ENCODE results near the gene R3HDM2. TPM values are rescaled to one million over a fixed set of nuclear protein-coding genes. Genes with fewer than 3 reads are reported as not detected.

The R3HDM2 gene
- total RNA-seq, 1 experiment from 2014 or later, result 45.4 TPM

- intact Hi-C loops (cut with micrococcal nuclease), result no loop called here
- Histone ChIP-seq H3K4me1 (ENCODE audit: control insufficient read depth in 1 of 2, insufficient read depth in 2 of 2, low read length in 2 of 2) (peaks cover 3 to 4% of the 10 kb centered on the region in 2 experiments; a peak in 1 of 4 replicates), H3K27ac (ENCODE audit: low read depth, low read length) (no peak overlapping the region), H3K9ac (ENCODE audit: low read length) (no peak overlapping the region), H3K79me2 (ENCODE audit: insufficient read depth, low read length) (no peaks in the 10 kb centered on the region), H3K9me2 (ENCODE audit: insufficient read depth) (no peaks in the 10 kb centered on the region), H4K20me1 (ENCODE audit: insufficient read depth) (no peaks in the 10 kb centered on the region), H3K4me2 (ENCODE audit: low read length) (no peak overlapping the region), H3K27me3 (ENCODE audit: insufficient read depth, low read length) (no peaks in the 10 kb centered on the region), H3K4me3 (replicated peaks in 1 of 2; ENCODE audit: low read depth in 1 of 2, low read length in 2 of 2) (no peak overlapping the region), H3K36me3 (ENCODE audit: control insufficient read depth in 1 of 2, insufficient read depth in 2 of 2, low read length in 2 of 2) (peaks cover 8 to 12% of the 10 kb centered on the region in 2 experiments; a peak in 2 of 4 replicates), H2AFZ (ENCODE audit: low read depth, low read length, poor library complexity, severe bottlenecking) (no peak overlapping the region), H3K9me3 (ENCODE audit: control insufficient read depth in 1 of 2, insufficient read depth in 1 of 2, low read depth in 1 of 2, low read length in 2 of 2) (no peaks in the 10 kb centered on the region)
- no peak for TF ChIP-seq CEBPB (IDR thresholded peaks at IDR 0.05; ENCODE audit: low read depth)
- DNase-seq (ENCODE audit: low read depth, low spot score) (no peak), ATAC-seq (no peak)
- RAD21 ChIA-PET (ENCODE audit: low non-redundant PET in 1 of 2, low total read pairs in 2 of 2, uncharacterized antibody in 2 of 2, unreplicated experiment in 2 of 2), result interaction anchor here in 1 of 2 experiments (1.3 kb wide), 1 partner anchor 191 kb away, joined by 3 read pairs; no protein-coding TSS in a partner anchor
- no TSS peak for BruUV-seq (replicated peaks)
- CTCF ChIA-PET, result interaction anchor here (1.1 to 3.1 kb wide), 3 partner anchors 16 to 193 kb away, joined by 4 to 12 read pairs (median 4); partner anchors contain the start of gene INHBE
- POLR2A ChIA-PET, result no interaction called here
Observed at GRCh38 chr12:57262126-57262822, 168.6 kb downstream of the R3HDM2 start.

- no peaks in the 10 kb centered on the region for H4K20me1 ChIP-seq (ENCODE audit: insufficient read depth)
- no peak overlapping the region for H3K4me2 ChIP-seq (ENCODE audit: low read length)
- no peak overlapping the region for H3K9ac ChIP-seq (ENCODE audit: low read length)
- TF ChIP-seq SRF (IDR thresholded peaks at IDR 0.05; ENCODE audit: low read depth) (no peak), ZBTB33 (IDR thresholded peaks at IDR 0.05; ENCODE audit: extremely low read depth, insufficient replicate concordance, low read length) (no peak), ELF1 (IDR thresholded peaks at IDR 0.05; ENCODE audit: borderline replicate concordance, low read depth) (no peak), CEBPB (IDR thresholded peaks at IDR 0.05; ENCODE audit: low read depth) (no peak), POLR2AphosphoS5 (IDR thresholded peaks at IDR 0.05; ENCODE audit: low read depth, low read length) (no peak), CTCF (IDR thresholded peaks at IDR 0.05 in 2 of 3, conservative IDR thresholded peaks at IDR 0.05 in 1 of 3; ENCODE audit: borderline replicate concordance in 1 of 3, insufficient read depth in 1 of 3, low read depth in 2 of 3, low read length in 2 of 3) (no peak)
- no peak for ATAC-seq
- H3K9me3 ChIP-seq (ENCODE audit: control insufficient read depth in 1 of 2, insufficient read depth in 1 of 2, low read depth in 1 of 2, low read length in 2 of 2), result no peaks in the 10 kb centered on the region
- POLR2A ChIA-PET, result no interaction called here
- BruUV-seq (replicated peaks), result no TSS peak
- H3K4me3 ChIP-seq (replicated peaks in 1 of 2; ENCODE audit: low read depth in 1 of 2, low read length in 2 of 2), result no peak overlapping the region
- peaks cover 5 to 7% of the 10 kb centered on the region in 2 experiments; a peak in 2 of 4 replicates for H3K36me3 ChIP-seq (ENCODE audit: control insufficient read depth in 1 of 2, insufficient read depth in 2 of 2, low read length in 2 of 2)
- intact Hi-C loops (cut with micrococcal nuclease), result no loop called here
- H2AFZ ChIP-seq (ENCODE audit: low read depth, low read length, poor library complexity, severe bottlenecking), result no peak overlapping the region
- peaks cover 3 to 4% of the 10 kb centered on the region in 2 experiments; a peak in 1 of 4 replicates for H3K4me1 ChIP-seq (ENCODE audit: control insufficient read depth in 1 of 2, insufficient read depth in 2 of 2, low read length in 2 of 2)
- no peaks in the 10 kb centered on the region for H3K9me2 ChIP-seq (ENCODE audit: insufficient read depth)
- H3K27ac ChIP-seq (ENCODE audit: low read depth, low read length), result no peak overlapping the region
- DNase-seq (ENCODE audit: low read depth, low spot score), result no peak
- H3K27me3 ChIP-seq (ENCODE audit: insufficient read depth, low read length), result no peaks in the 10 kb centered on the region
- CTCF ChIA-PET, result interaction anchor here (0.7 to 1.4 kb wide), 3 partner anchors 16 to 198 kb away, joined by 3 to 4 read pairs (median 4); no protein-coding TSS in a partner anchor
- RAD21 ChIA-PET (ENCODE audit: low non-redundant PET in 1 of 2, low total read pairs in 2 of 2, uncharacterized antibody in 2 of 2, unreplicated experiment in 2 of 2), result interaction anchor here in 1 of 2 experiments (1.3 kb wide), 1 partner anchor 192 kb away, joined by 3 read pairs; no protein-coding TSS in a partner anchor
- no peaks in the 10 kb centered on the region for H3K79me2 ChIP-seq (ENCODE audit: insufficient read depth, low read length)
Observed at GRCh38 chr12:57261428-57261865, 169.4 kb downstream of the R3HDM2 start.

Measured in HCT116 (cell line).